K562 (cell line): ENCODE measurements around the gene ZNF337. TPM values are rescaled to one million over a fixed set of nuclear protein-coding genes. Genes with fewer than 3 reads are reported as not detected.

ENCODE experiments used
- ATAC-seq: fragments of 200-7000 bp; cut with Tn5 transposase; 3 replicates; pipeline ENCODE4 v1.9.1; 2020; ENCODE audit warnings: moderate library complexity
- BruUV-seq: library from RNA; stranded (reverse); fragments of 400-500 nt; replicated peaks from 2 replicates; lab custom pipeline; 2021; lab: Mats Ljungman, UMichigan
- CTCF ChIA-PET: fragments of 300-600 bp; formaldehyde crosslinking; extraction: SDS; loops from one replicate; lab custom pipeline; 2021; ENCODE audit warnings: low intra/inter-chr PET ratio; lab: Yijun Ruan, JAX
- POLR2A ChIA-PET: fragments of 300-600, 350-650 bp; sonication (Branson Sonifier 250); formaldehyde crosslinking; extraction: SDS; loops from one replicate; lab custom pipeline; 2021; ENCODE audit warnings: antibody characterized with exemption, inconsistent platforms; lab: Yijun Ruan, JAX
- DNase-seq, 4 experiments: peaks; one replicate each; pipeline versions ENCODE4 v3.0.0 to v3.0.0-alpha.2; 2011 to 2018; ENCODE audit warnings: low spot score in 3 of 4, mixed read lengths in 3 of 4; ENCODE audit errors: extremely low read depth in 1 of 4
- FAIRE-seq: peaks from 2 replicates; lab custom pipeline; 2011; peaks lifted over from hg19 to GRCh38; lab: Jason Lieb, UNC
- H2AFZ ChIP-seq: 2 replicates; pipeline ENCODE4 v1.6.0; 2011; ENCODE audit warnings: low read depth, low read length, control low read depth, inconsistent platforms
- H3K27ac ChIP-seq: fragments of 200-600 bp; 3 replicates; pipeline ENCODE4 v1.8.0; 2011; ENCODE audit warnings: low read depth, mild to moderate bottlenecking, control low read depth, inconsistent platforms, low read length, moderate library complexity, mixed read lengths; ENCODE audit errors: extremely low read depth
- H3K27me3 ChIP-seq, 2 experiments: fragments of 300-600 bp in 1 of 2; 2 replicates in 1 of 2; 3 replicates in 1 of 2; pipeline versions ENCODE4 v1.6.0 to v1.8.0; 2011; ENCODE audit warnings: inconsistent platforms in 2 of 2, low read length in 2 of 2, mild to moderate bottlenecking in 1 of 2, mixed read lengths in 1 of 2, moderate library complexity in 1 of 2; ENCODE audit not compliant: control insufficient read depth in 2 of 2, insufficient read depth in 2 of 2
- H3K36me3 ChIP-seq: fragments of 300-600 bp; 3 replicates; pipeline ENCODE4 v1.8.0; 2011; ENCODE audit warnings: mild to moderate bottlenecking, low read length, inconsistent platforms; ENCODE audit not compliant: control insufficient read depth, insufficient read depth
- H3K4me1 ChIP-seq, 2 experiments: fragments of 200-600 bp in 1 of 2; replicated peaks in 1 of 2; 2 replicates in 1 of 2; 3 replicates in 1 of 2; pipeline versions ENCODE4 v1.5.1 to v1.8.0; 2011; ENCODE audit warnings: inconsistent platforms in 2 of 2, low read length in 2 of 2, mild to moderate bottlenecking in 1 of 2, mixed read lengths in 1 of 2, moderate library complexity in 1 of 2; ENCODE audit not compliant: control insufficient read depth in 2 of 2, insufficient read depth in 2 of 2
- H3K4me2 ChIP-seq: 2 replicates; pipeline ENCODE4 v1.6.1; 2011; ENCODE audit warnings: low read length, control low read depth, inconsistent platforms, mixed read lengths; ENCODE audit not compliant: insufficient read depth
- H3K4me3 ChIP-seq: fragments of 200-600 bp; sonication (generic), shearing (Covaris generic); 2 replicates; pipeline ENCODE4 v1.5.1; 2016; ENCODE audit warnings: control low read depth, inconsistent platforms
- H3K79me2 ChIP-seq: fragments of 200-600 bp; 3 replicates; pipeline ENCODE4 v1.8.0; 2011; ENCODE audit warnings: low read length, inconsistent platforms; ENCODE audit not compliant: control insufficient read depth, insufficient read depth
- H3K9ac ChIP-seq, 2 experiments: 2 replicates each; pipeline versions ENCODE4 v1.6.0 to v1.6.1; 2011; ENCODE audit warnings: low read depth in 2 of 2, low read length in 2 of 2, control low read depth in 1 of 2, inconsistent platforms in 1 of 2, mild to moderate bottlenecking in 1 of 2, mixed read lengths in 1 of 2; ENCODE audit not compliant: insufficient read depth in 1 of 2
- H3K9me1 ChIP-seq: one replicate; pipeline ENCODE4 v1.6.0; 2011; ENCODE audit warnings: inconsistent platforms, mild to moderate bottlenecking, low read length, moderate library complexity; ENCODE audit not compliant: control insufficient read depth, insufficient read depth
- H3K9me3 ChIP-seq: replicated peaks from 2 replicates; pipeline ENCODE4 v1.5.1; 2011; ENCODE audit warnings: low read depth, low read length, inconsistent platforms; ENCODE audit not compliant: control insufficient read depth, insufficient read depth
- H4K20me1 ChIP-seq: replicated peaks from 2 replicates; pipeline ENCODE4 v1.6.1; 2011; ENCODE audit warnings: low read length, inconsistent platforms, mixed read lengths; ENCODE audit not compliant: control insufficient read depth, insufficient read depth
- EGR1 ChIP-seq: fragments of 450-650 bp; conservative IDR thresholded peaks from 2 replicates; pipeline ENCODE4 v1.6.1; 2017; ENCODE audit warnings: mild to moderate bottlenecking
- ELF1 ChIP-seq: fragments of 200-800 bp; sonication (Bioruptor generic); IDR thresholded peaks from 2 replicates; pipeline ENCODE4 v1.6.1; 2016; ENCODE audit warnings: missing genetic modification characterization, missing compliant biosample characterization
- ESRRB ChIP-seq: fragments of 250-450 bp; sonication (Bioruptor Pico); IDR thresholded peaks from 2 replicates; pipeline ENCODE4 v1.5.0; 2020; ENCODE audit warnings: mild to moderate bottlenecking, moderate library complexity, borderline replicate concordance
- JUNB ChIP-seq: fragments of 450-650 bp; formaldehyde crosslinking; conservative IDR thresholded peaks from 2 replicates; pipeline ENCODE4 v1.4.0; 2020; ENCODE audit warnings: mild to moderate bottlenecking
- MIER1 ChIP-seq: fragments of 450-650 bp; IDR thresholded peaks from 2 replicates; pipeline ENCODE4 v1.6.1; 2016; ENCODE audit warnings: antibody characterized with exemption, mild to moderate bottlenecking, low read depth
- PCBP2 ChIP-seq: fragments of 200-400 bp; formaldehyde crosslinking; IDR thresholded peaks from 2 replicates; pipeline ENCODE4 v1.6.1; 2018; ENCODE audit warnings: low read length, low read depth, mild to moderate bottlenecking, moderate library complexity; ENCODE audit not compliant: poor library complexity, severe bottlenecking
- XRCC4 ChIP-seq: IDR thresholded peaks from one replicate; pipeline ENCODE4 v1.6.1; 2011; ENCODE audit not compliant: insufficient read depth, insufficient read length; ENCODE audit errors: extremely low read depth
- ZSCAN32 ChIP-seq: fragments of 450-650 bp; formaldehyde crosslinking; IDR thresholded peaks from 2 replicates; pipeline ENCODE4 v1.4.0; 2020; ENCODE audit warnings: mild to moderate bottlenecking, moderate library complexity
- in situ Hi-C: fragments of 300-500 bp; cut with MboI; formaldehyde crosslinking; loops from 4 replicates; pipeline ENCODE4 v1.15.0; 2018; ENCODE audit warnings: inconsistent platforms, mixed read lengths
- intact Hi-C: fragments of 100-400 bp; cut with micrococcal nuclease; formaldehyde crosslinking; loops from 2 replicates; pipeline ENCODE4 v1.14.2; 2022
- polyA plus RNA-seq, 8 experiments: library from polyadenylated mRNA; depleted of rRNA in 4 of 8; stranded (reverse) in 5 of 8; unstranded in 3 of 8; fragments of >200 nt; fragmentation: Nextera tagmentation in 2 of 8; fragmentation: Illumina TruSeq in 1 of 8; extraction: Ambion mirVana in 2 of 8; extraction: Trizol in 1 of 8; gene quantifications; 2 replicates each; pipeline versions ENCODE4 v1.2.1 to v1.2.3, GENCODE V29; 2011 to 2014; ENCODE audit warnings: inconsistent platforms in 1 of 8, missing spikeins in 1 of 8
- total RNA-seq, 7 experiments: library from RNA; depleted of rRNA in 6 of 7; stranded (reverse); fragments of >200 nt in 6 of 7; fragmentation: Illumina TruSeq in 2 of 7; extraction: Trizol in 2 of 7; gene quantifications; 2 replicates each; pipeline versions ENCODE4 v1.2.1 to v1.2.3, GENCODE V29; 2011 to 2021; ENCODE audit warnings: low replicate concordance in 1 of 7

Gene ZNF337
- total and polyA plus RNA-seq, 9 of the 15 experiments (the other 6 are each of a cell fraction or from before 2014, with no cell fraction given) = 0.25 to 5.6 (median 3.5) TPM

DNA sequence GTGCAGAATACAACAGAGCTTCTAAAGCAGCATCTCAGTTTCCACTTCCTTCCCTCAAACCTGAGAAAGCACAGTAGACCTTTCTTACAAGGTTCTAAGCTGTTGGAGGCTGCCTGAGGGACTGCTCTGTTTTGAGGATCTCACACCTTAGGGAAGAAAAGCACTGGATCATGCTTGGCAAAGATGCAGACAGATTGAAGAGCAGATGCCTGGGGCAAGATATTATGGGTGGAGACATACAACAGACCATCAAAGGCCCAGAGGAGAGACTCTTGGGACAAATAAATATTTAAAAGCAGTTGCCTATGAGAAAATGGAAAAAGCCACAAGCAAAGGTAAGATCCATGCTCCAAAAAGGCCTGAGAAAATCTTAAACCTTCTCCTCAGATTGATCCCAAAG, 6.2 kb downstream of the ZNF337 start:
- ATAC-seq (no peak), DNase-seq (no peak), FAIRE-seq (no peak)
- ChIA-PET POLR2A (no interaction called here), CTCF (no interaction called here)
- H3K4me3 ChIP-seq = no peak overlapping the region
- H3K4me1 ChIP-seq = no peaks in the 10 kb centered on the region
- H2AFZ ChIP-seq = no peak overlapping the region
- H3K27me3 ChIP-seq = no peaks in the 10 kb centered on the region
- intact Hi-C loops (no loop called here), in situ Hi-C loops (no loop called here)
- no peaks in the 10 kb centered on the region for H4K20me1 ChIP-seq
- H3K4me2 ChIP-seq = no peak overlapping the region
- H3K27ac ChIP-seq = no peak overlapping the region
- no peaks in the 10 kb centered on the region for H3K36me3 ChIP-seq
- H3K9me3 ChIP-seq = no peaks in the 10 kb centered on the region
- TF ChIP-seq XRCC4 (no peak), EGR1 (no peak), ZSCAN32 (CRISPR knock-in tag) (no peak), MIER1 (no peak), JUNB (CRISPR knock-in tag) (no peak), ESRRB (CRISPR knock-in tag) (no peak), ELF1 (tag) (no peak), PCBP2 (no peak)
- H3K9me1 ChIP-seq = no peaks in the 10 kb centered on the region
- H3K9ac ChIP-seq = no peak overlapping the region
- no TSS peak for BruUV-seq
- peaks cover 1% of the 10 kb centered on the region; the same call in 1 of the 3 replicates for H3K79me2 ChIP-seq
